CD4-positive, alpha-beta T cell treated with Interleukin-1 beta for 1 hour (primary cell): ENCODE measurements around the gene CDK14.

ENCODE experiments used
- DNase-seq, 2 donors: peaks; one replicate each; pipeline ENCODE4 v3.0.0-alpha.2; 2020 to 2022

The CDK14 gene

GRCh38 chr7:91182819-91183764 lies 587.0 kb downstream of the CDK14 start:
- no peak for DNase-seq

GRCh38 chr7:91185771-91186170 lies 589.6 kb downstream of the CDK14 start:
- no peak for DNase-seq

- DNase-seq: no peak
Measured at GRCh38 chr7:91187061-91187460, 590.9 kb downstream of the CDK14 start.

GRCh38 chr7:91191771-91192170 lies 595.6 kb downstream of the CDK14 start:
- DNase-seq: no peak

GRCh38 chr7:91193141-91193540 lies 597.0 kb downstream of the CDK14 start:
- DNase-seq: no peak

GRCh38 chr7:91194841-91195240 lies 598.7 kb downstream of the CDK14 start:
- DNase-seq: no peak

GRCh38 chr7:91196058-91196457 lies 599.9 kb downstream of the CDK14 start:
- no peak for DNase-seq

- no peak for DNase-seq
Measured at GRCh38 chr7:91198371-91198770, 602.2 kb downstream of the CDK14 start.

- no peak for DNase-seq
Measured at GRCh38 chr7:91199601-91200000, 603.5 kb downstream of the CDK14 start.

GRCh38 chr7:91201442-91202113 lies 605.5 kb downstream of the CDK14 start:
- DNase-seq: no peak

GRCh38 chr7:91206361-91206960 lies 610.3 kb downstream of the CDK14 start:
- no peak for DNase-seq

- no peak for DNase-seq
Measured at GRCh38 chr7:91212582-91212981, 616.5 kb downstream of the CDK14 start.

GRCh38 chr7:91226411-91226810 lies 630.3 kb downstream of the CDK14 start:
- no peak for DNase-seq

- DNase-seq: no peak
Measured at GRCh38 chr7:91228327-91228726, 632.2 kb downstream of the CDK14 start.

- DNase-seq: no peak
Measured at GRCh38 chr7:91228927-91229558, 632.9 kb downstream of the CDK14 start.

GRCh38 chr7:91230100-91230499 lies 634.0 kb downstream of the CDK14 start:
- DNase-seq: no peak

GRCh38 chr7:91230503-91230902 lies 634.4 kb downstream of the CDK14 start:
- DNase-seq: no peak

- DNase-seq: no peak
Measured at GRCh38 chr7:91233212-91233611, 637.1 kb downstream of the CDK14 start.

- DNase-seq: no peak
Measured at GRCh38 chr7:91235211-91235832, 639.2 kb downstream of the CDK14 start.

- DNase-seq: no peak
Measured at GRCh38 chr7:91239171-91239604, 643.1 kb downstream of the CDK14 start.

GRCh38 chr7:91239772-91240171 lies 643.7 kb downstream of the CDK14 start:
- no peak for DNase-seq

- DNase-seq: no peak
Measured at GRCh38 chr7:91240376-91240941, 644.3 kb downstream of the CDK14 start.
